Prostate gland (tissue), 2 donors: ENCODE results near the gene KIR2DL1. TPM values are rescaled to one million over a fixed set of nuclear protein-coding genes. Genes with fewer than 3 reads are reported as not detected.
"Not testable (repeated sequence)": the region's sequence is repeated elsewhere in the genome, so short reads cannot be mapped to it uniquely, and the experiment has no call there.

Source experiments
- DNase-seq: peaks from one replicate; pipeline ENCODE4 v3.0.0-alpha.2; 2019; ENCODE audit warnings: low spot score
- H3K27ac ChIP-seq, 2 donors: fragments of 200-600 bp; sonication (generic); 2 replicates each; pipeline ENCODE4 v1.5.1; 2017 to 2019
- H3K27me3 ChIP-seq: fragments of 200-600 bp; sonication (generic); replicated peaks from 2 replicates; pipeline ENCODE4 v1.5.1; 2019; ENCODE audit not compliant: insufficient read depth
- H3K36me3 ChIP-seq, 2 donors: fragments of 200-600 bp; sonication (generic); 1 replicate in 1 of 2; 2 replicates in 1 of 2; pipeline versions ENCODE4 v1.5.1 to v1.8.1; 2017 to 2019
- H3K4me1 ChIP-seq: fragments of 200-600 bp; sonication (generic); replicated peaks from 2 replicates; pipeline ENCODE4 v1.5.1; 2019
- H3K4me3 ChIP-seq, 2 donors: fragments of 200-600 bp; sonication (generic); 2 replicates each; pipeline ENCODE4 v1.5.1; 2017 to 2019
- H3K9me3 ChIP-seq: fragments of 200-600 bp; sonication (generic); 2 replicates; pipeline ENCODE4 v1.5.1; 2017
- POLR2A ChIP-seq: fragments of 450-650 bp; IDR thresholded peaks from one replicate; pipeline ENCODE4 v1.6.1; 2016; ENCODE audit warnings: antibody characterized with exemption, mild to moderate bottlenecking
- POLR2AphosphoS5 ChIP-seq: sonication (generic); formaldehyde crosslinking; IDR thresholded peaks from one replicate; pipeline ENCODE4 v1.6.1; 2017; ENCODE audit warnings: antibody characterized with exemption
- WGBS: methylation state at CpG from one replicate; pipeline ENCODE4 v1.1.5; 2018; 5-methylcytosine and 5-hydroxymethylcytosine counted together
- intact Hi-C: fragments of 100-400 bp; cut with DNase I; formaldehyde crosslinking; loops from one replicate; pipeline ENCODE4 v1.14.2; 2022
- total RNA-seq, 2 donors: library from RNA; depleted of rRNA; stranded (reverse); fragments of >200 nt; gene quantifications; one replicate each; pipeline ENCODE4 v1.1.0, GENCODE V29; 2016
- TF ChIP-seq, protein P1 (sequence below), 4 experiments: fragments of 200-600 bp in 2 of 4; fragments of 450-650 bp in 2 of 4; sonication (generic) in 2 of 4; IDR thresholded peaks; 1 replicate in 3 of 4; 2 replicates in 1 of 4; pipeline ENCODE4 v1.5.1; 2016 to 2019; ENCODE audit warnings: antibody characterized with exemption in 4 of 4, mild to moderate bottlenecking in 2 of 4, moderate library complexity in 2 of 4

KIR2DL1 gene
- total RNA-seq, 2 donors from 2014 or later: not detected

DNA sequence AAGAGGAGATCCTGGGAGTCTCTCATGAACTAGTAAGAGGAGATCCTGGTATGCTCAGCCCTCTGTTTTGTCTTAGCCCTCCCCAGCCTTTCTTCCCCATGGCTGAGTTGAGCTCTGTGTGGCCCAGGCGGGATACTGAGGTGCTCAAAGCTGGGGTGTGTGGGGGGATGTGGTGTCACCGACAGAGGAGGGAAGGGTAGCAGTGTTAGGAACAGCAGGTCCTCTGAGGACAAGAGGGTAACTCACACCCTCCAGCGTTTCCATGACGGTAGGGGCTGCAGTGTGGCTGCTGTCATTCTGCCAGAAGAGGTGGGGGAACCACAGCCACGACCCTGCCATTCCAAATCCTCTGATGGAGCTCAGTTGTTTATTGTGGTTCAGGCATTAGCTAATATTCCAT lies 34.5 kb downstream of the KIR2DL1 start:
- H3K36me3 ChIP-seq: no peaks in the 10 kb centered on the region
- 60% methylated on average over 5 of the region's 5 CpGs for WGBS
- no peaks in the 10 kb centered on the region for H3K4me1 ChIP-seq
- DNase-seq: no peak
- H3K9me3 ChIP-seq: no peaks in the 10 kb centered on the region
- no peak overlapping the region for H3K4me3 ChIP-seq
- no peaks in the 10 kb centered on the region for H3K27me3 ChIP-seq
- TF ChIP-seq, protein P1, sequence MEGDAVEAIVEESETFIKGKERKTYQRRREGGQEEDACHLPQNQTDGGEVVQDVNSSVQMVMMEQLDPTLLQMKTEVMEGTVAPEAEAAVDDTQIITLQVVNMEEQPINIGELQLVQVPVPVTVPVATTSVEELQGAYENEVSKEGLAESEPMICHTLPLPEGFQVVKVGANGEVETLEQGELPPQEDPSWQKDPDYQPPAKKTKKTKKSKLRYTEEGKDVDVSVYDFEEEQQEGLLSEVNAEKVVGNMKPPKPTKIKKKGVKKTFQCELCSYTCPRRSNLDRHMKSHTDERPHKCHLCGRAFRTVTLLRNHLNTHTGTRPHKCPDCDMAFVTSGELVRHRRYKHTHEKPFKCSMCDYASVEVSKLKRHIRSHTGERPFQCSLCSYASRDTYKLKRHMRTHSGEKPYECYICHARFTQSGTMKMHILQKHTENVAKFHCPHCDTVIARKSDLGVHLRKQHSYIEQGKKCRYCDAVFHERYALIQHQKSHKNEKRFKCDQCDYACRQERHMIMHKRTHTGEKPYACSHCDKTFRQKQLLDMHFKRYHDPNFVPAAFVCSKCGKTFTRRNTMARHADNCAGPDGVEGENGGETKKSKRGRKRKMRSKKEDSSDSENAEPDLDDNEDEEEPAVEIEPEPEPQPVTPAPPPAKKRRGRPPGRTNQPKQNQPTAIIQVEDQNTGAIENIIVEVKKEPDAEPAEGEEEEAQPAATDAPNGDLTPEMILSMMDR (IDR thresholded peaks at IDR 0.05): no peak
- TF ChIP-seq POLR2AphosphoS5 (no peak), POLR2A (no peak)
- no peak overlapping the region for H3K27ac ChIP-seq
- intact Hi-C loops: no loop called here

DNA sequence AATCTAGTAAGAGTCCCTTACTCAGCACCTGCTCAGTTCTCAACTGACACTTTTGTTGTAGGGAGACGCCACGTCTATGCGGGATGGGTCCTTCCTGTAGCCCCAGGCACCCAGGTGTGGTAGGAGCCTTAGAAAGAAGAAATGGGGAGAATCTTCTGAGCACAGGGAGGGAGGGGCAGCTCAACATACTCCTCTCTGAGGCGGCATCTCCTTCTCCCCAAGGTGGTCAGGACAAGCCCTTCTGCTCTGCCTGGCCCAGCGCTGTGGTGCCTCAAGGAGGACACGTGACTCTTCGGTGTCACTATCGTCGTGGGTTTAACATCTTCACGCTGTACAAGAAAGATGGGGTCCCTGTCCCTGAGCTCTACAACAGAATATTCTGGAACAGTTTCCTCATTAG lies 35.0 kb downstream of the KIR2DL1 start:
- Histone ChIP-seq H3K27me3 (no peaks in the 10 kb centered on the region), H3K27ac (no peak overlapping the region), H3K36me3 (no peaks in the 10 kb centered on the region), H3K4me1 (no peaks in the 10 kb centered on the region), H3K9me3 (no peaks in the 10 kb centered on the region), H3K4me3 (no peak overlapping the region)
- no peak for DNase-seq
- intact Hi-C loops: no loop called here
- TF ChIP-seq, protein P1 (IDR thresholded peaks at IDR 0.05): no peak
- TF ChIP-seq POLR2AphosphoS5 (no peak), POLR2A (no peak)
- WGBS: 91% methylated on average over 10 of the region's 10 CpGs

DNA sequence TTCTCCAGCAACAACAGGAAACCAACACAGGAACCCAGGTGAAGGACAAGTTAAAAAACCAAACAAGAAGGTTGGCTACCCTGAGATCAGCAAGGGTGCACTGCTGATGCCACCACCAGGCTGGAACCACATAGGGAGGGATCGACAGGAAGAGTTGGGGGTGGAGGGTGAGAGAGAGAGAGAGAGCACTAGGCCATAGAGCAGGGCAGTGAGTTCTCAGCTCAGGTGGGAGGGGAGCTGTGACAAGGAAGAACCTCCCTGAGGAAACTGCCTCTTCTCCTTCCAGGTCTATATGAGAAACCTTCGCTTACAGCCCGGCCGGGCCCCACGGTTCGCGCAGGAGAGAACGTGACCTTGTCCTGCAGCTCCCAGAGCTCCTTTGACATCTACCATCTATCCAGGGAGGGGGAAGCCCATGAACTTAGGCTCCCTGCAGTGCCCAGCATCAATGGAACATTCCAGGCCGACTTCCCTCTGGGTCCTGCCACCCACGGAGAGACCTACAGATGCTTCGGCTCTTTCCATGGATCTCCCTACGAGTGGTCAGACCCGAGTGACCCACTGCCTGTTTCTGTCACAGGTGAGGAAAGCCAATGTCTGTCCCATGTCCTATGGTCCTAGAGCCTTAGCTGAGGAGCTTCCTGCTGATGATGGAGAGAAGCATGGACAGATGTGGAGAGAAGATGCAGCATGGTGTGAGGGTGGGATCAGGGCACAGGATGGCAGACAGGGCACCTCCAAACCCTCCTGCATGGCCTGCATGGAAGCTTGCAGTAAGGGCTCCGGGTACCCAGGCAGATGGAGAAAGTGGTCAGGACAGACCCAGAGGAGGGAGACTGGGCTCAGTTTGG lies 36.3 kb downstream of the KIR2DL1 start:
- no peaks in the 10 kb centered on the region for H3K4me1 ChIP-seq
- H3K4me3 ChIP-seq: no peak overlapping the region
- H3K36me3 ChIP-seq: no peaks in the 10 kb centered on the region
- no peak overlapping the region for H3K27ac ChIP-seq
- DNase-seq: no peak
- TF ChIP-seq, protein P1 (IDR thresholded peaks at IDR 0.05): no peak
- TF ChIP-seq POLR2A (no peak), POLR2AphosphoS5 (no peak)
- H3K9me3 ChIP-seq: no peaks in the 10 kb centered on the region
- WGBS: 86% methylated on average over 14 of the region's 14 CpGs
- intact Hi-C loops: no loop called here
- no peaks in the 10 kb centered on the region for H3K27me3 ChIP-seq

DNA sequence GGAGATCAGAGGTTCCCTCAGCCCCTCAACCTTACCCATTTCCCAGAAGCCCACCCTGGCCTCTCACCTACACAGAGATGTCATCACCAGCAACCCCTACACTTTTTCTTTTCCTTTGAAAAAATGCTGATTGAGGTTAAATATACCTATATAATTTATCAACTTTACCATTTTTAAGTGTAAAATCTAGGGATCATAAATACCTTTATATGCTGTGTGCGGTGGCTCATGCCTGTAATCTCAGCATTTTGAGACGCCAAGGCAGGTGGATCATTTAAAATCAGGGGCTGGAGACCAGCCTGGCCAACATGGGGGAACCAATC lies 36.9 kb downstream of the KIR2DL1 start:
- Histone ChIP-seq H3K4me3 (no peak overlapping the region), H3K27me3 (no peaks in the 10 kb centered on the region), H3K27ac (no peak overlapping the region), H3K4me1 (no peaks in the 10 kb centered on the region), H3K36me3 (no peaks in the 10 kb centered on the region), H3K9me3 (no peaks in the 10 kb centered on the region)
- DNase-seq: no peak
- WGBS: 64% methylated on average over 2 of the region's 2 CpGs
- TF ChIP-seq POLR2A (no peak), POLR2AphosphoS5 (no peak)
- TF ChIP-seq, protein P1 (IDR thresholded peaks at IDR 0.05): no peak
- intact Hi-C loops: no loop called here

DNA sequence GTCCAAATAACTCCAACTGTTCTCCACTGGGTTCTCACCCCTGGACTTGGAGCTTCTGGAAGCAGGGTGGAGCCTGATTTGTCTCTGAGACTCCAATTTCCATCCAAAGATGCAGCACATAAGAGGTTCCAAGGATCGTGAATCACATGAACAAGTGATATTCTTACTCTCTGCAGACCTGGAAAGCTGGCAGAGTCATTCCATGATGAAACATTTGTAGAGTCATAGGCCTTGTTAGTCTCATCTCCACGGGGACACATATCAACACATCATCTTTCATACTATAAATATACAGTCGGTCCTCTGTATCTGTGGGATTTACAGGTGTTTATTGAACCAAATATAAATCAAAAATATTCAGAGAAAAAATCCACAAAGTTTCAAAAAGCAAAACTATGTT lies 45.0 kb downstream of the KIR2DL1 start:
- WGBS: 74% methylated on average over 3 of the region's 3 CpGs

DNA sequence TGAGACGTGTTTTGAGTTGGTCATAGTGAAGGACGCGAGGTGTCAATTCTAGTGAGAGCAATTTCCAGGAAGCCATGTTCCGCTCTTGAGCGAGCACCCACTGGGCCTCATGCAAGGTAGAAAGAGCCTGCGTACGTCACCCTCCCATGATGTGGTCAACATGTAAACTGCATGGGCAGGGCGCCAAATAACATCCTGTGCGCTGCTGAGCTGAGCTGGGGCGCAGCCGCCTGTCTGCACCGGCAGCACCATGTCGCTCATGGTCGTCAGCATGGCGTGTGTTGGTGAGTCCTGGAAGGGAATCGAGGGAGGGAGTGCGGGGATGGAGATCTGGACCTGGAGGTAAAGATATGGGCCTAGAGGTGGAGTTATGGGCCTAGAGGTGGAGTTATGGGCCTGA lies 46.7 kb downstream of the KIR2DL1 start, which contains the start of gene KIR3DL1:
KIR3DL1 (plus strand) TSS at position 218 of the 400 bp plus-strand sequence.
- H3K27ac ChIP-seq, DNase-seq, H3K36me3 ChIP-seq, H3K4me1 ChIP-seq, H3K9me3 ChIP-seq, H3K4me3 ChIP-seq, intact Hi-C loops, H3K27me3 ChIP-seq: not testable (repeated sequence)
- 89% methylated on average over 17 of the region's 17 CpGs for WGBS

More for the DNA sequence above, 45.0 kb downstream of the KIR2DL1 start:
- H3K27ac ChIP-seq, H3K36me3 ChIP-seq, H3K9me3 ChIP-seq, H3K4me3 ChIP-seq, DNase-seq, H3K27me3 ChIP-seq, H3K4me1 ChIP-seq, intact Hi-C loops: not testable (repeated sequence)
